ENCODE measurements around the gene C17orf114.
"Not testable (repeated sequence)": the region's sequence is repeated elsewhere in the genome, so short reads cannot be mapped to it uniquely, and the experiment has no call there.

Gene C17orf114

DNA sequence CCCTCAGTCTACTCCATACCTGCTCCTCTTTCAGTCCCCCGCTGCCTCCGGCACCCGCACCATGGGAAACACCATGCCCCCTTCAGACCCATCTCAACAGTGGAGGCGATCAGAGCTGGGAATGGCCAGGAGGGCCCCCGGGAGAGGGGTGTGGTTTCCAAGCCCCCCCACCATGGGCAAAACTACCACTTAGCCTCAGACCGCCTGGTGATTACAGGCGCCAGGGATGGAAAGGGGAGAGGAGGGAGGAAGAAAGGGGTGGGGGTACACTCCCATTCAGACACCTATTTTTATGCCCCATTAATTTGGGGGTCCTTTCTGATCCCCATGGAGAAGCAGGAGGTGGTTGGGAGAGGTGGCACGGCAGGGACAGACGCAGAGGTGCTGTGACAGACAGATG, at the start of gene C17orf114:
C17orf114 (minus strand) TSS at position 101 of the 400 bp plus-strand sequence.
- DNase-seq, result no peak

DNA sequence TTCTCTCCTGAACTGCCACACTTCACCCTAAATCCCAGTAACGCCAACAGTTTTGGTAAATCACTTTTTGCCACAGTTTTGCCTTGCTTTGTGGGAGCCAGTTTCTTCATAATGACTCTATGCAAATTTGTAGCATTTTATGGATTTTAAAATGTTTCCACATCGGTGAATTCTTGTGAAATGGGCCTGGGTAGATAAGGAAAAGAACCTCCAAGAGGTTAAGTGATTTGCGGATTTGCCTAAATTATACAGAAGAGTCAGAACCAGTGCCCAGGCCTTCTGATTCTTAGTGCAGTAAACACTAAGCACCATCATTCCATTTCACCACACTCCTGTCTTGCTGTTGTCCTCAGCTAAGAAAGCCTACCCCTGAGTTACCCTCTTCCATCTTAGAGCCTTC, 49.0 kb upstream of the C17orf114 start:
- no peak for DNase-seq

DNA sequence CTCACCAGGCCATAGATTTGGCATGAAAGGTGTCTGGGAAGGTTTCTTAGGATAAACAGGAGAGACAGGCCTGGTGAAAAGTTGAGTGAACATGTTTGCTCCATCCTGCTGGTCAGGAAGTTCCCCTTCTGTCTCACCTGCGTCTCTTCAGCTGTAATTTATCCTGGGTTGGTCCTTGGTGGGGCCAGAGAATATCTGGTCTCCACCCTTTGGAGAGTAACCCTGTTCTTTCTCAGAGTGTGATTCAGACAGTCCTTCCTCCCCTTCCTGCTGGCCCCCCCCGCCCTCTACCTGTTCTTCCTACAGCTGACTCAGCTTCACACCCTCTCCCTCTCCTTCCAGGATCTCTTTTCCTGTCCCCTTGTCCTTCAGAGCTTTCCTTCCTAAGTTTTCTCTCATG, 48.1 kb upstream of the C17orf114 start:
- DNase-seq, result no peak

DNA sequence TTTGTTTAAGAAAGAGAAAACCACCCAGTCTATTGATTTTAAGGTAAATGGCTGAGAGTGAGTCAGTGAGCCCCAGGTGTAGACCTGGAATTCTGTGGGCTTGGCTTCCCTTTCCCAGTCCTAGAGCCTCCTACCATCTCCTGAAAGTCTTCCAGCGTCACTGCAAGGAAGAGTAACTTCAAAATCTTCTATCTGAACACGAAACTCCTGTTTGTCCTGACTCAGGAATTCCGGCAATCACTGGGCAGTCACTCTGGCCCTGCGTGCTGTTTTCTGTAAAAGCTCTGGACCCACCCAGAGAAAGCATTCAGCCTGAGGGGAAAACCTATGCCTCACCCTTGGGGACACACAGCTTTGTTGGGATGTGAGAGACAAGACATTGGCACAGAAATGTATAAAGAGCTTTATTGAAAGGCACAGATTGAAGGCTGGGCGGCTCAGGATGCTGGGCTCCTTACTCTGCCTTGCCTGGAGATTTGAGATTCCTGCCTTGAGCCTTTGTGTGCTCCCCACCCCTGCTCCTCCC, 46.9 kb upstream of the C17orf114 start:
- no peak for DNase-seq

DNA sequence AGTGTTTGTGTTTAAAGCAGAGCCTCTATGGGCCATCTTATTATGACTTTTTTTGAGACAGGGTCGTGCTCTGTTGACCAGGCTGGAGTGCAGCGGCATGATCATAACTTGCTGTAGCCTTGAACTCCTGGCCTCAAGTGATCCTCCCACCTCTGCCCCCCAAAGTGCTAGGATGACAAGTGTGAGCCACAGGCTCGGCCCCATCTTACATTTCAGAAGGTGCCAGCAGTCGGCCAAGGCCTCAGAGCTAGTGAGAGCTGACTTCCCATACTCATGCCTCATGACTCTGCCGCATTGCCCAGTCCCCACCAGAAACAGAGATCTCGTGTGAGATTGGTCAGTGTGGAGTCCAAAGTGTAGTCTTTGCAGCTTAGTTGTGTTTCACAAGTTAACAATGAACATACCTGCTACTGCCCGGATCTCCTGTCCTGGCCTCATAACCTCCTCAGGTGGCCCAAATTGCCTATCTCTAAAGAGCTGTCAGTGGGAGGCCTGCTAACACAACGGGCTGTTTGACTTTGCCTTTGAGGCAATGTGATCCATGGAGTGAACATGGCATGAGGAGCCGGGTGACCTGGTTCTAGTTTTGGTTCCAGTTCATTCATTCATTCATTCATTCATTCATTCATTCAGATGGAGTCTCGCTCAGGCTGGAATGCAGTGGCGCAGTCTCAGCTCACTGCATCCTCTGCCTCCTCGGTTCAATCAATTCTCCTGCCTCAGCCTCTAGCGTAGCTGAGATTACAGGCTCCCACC, 44.7 kb upstream of the C17orf114 start:
- no peak for DNase-seq

DNA sequence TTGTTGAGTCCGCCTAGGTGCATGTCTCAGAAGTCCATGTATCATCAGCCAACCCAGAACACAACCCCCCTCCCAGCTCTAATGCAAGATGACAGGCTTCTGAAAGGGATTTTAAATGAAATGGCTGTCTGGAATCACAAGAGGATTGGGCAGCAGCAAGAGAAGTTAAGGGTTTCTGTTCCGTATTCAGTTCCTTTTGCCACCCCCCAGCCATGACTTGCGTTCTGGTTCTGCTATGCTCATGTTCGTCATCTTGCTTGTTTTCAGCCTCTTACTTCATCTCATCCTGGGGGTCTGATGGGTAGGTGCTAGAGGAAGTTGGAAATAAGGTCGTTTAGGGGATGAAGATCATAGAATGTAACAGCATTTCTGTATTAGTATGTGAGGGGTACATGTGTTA, 43.0 kb upstream of the C17orf114 start:
- no peak for DNase-seq

DNA sequence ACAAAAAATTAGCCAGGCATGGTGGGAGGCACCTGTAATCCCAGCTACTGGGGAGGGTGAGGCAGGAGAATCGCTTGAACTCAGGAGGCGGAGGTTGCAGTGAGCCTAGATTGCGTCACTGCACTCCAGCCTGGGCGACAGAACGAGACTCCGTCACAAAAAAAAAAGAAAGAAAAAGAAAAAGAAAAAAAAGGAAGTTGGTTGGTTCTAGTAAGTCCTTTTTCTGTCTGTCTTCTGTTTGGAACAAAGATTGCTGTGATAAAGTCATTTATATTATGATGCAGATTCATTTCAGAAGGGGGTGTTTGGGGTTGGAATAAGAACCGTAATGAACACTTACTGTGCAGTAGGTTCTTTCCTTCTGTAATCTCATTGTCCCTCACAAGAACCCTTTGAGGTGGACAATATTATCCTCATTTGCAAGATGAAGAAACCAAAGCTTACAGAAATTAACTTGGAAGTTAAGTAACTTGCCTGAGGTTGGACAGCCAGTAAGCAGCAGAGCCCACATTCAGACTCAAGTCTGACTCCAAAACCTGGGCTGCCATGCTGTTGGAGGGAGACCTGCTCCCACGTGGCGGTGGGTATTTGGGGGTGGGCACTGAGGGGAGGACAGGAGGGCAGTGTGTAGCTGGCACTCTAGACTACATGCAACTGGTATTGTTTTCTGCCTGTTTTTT, 41.3 kb upstream of the C17orf114 start:
- no peak for DNase-seq

DNA sequence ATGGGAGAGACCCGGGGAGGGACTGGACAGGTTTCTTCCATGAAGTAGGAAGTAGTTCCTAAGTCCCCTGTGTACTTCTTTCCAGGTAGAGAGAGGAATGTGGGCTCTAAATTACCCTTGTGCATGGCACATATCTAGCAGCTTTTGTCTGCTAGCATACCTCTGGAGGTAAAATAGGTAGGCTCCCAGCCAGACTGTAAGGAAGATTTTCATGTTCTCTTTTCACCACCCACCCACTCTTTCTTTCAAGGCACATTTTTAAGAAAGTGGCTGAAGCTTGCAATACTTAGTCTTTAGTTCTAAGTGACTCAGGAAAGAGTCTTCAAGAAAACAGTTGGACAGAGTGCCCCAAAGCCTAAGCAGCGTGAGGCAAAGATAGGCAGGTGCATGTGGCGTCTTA, 40.2 kb upstream of the C17orf114 start:
- DNase-seq, result no peak

DNA sequence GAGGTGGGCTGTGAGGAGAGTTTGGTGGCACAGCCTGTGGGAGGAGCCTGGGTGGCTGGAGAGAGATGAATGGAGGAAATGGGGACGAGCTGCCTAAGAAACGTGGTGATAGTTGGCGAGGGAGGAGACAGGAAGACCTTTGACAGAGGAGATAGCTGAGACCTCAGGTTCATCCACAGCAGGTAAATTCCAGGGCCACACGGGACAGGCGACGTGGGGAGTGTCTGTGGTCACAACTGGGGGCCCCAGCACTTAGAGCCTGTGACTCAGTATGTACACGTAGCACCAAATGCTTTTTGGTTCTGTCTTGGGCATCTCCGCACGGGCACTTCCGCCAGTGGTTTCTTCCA, 38.7 kb upstream of the C17orf114 start:
- DNase-seq, result no peak

DNA sequence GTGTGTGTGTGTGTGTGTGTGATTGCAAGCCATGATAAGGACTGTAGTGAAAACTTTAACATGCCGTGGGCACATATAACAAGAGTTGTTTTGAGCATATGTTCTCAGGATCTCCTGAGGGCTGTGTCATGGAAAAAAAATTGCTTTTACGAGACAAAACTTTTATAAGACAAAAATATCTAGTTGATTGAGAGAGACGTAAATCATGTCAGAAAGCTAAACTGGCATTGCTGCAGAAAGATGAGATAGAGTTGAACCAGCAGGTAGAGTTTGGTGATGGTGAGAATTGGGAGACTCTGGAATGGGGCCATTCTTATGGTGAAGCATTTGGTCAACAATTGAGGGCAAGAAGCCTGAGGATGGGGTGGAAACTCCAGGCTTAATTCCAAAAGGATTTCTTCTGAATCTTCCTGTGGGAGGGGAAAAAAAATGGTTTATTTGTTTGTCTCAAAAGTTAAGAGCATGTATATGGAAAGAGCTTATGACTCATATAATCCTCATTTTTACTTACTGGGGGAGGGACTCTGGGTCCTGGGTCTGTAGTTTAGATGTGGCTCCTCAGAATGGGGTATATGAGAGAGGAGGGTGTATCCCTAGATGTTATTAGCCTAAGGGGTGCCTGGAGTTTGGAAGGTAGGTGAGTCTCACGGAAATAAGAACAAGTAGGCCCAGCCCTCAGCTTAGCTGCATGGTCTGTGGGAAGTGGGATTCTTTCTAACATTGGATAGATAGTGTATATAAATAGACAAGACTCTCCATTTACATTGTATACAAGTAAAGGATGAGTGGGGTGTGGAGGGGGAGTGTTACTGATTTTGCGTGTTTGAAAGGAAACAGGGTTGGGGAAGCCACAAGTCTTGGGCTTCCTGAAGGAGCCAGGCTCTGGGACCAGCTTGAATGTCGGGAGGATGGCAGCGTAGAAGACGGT, 38.1 kb upstream of the C17orf114 start:
- no peak for DNase-seq

DNA sequence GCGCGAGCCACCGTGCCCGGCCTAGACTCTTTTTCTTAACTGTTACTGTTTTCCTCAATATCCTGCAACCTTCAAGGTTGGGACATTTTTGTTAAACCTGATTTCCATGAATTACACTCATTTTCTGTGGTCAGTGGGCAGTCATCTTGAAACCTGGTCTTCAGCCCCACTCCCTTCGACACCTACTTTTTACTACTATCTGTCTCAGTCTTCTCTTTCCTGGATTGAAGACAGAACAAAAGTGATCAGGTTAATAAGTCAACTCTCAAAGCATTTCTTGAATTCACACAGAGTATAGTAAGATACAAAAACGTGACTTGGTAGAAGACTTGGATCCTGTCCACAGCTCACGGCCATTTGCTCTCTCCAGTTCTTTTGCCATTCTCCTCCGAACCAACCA, 37.1 kb upstream of the C17orf114 start:
- DNase-seq, result no peak

DNA sequence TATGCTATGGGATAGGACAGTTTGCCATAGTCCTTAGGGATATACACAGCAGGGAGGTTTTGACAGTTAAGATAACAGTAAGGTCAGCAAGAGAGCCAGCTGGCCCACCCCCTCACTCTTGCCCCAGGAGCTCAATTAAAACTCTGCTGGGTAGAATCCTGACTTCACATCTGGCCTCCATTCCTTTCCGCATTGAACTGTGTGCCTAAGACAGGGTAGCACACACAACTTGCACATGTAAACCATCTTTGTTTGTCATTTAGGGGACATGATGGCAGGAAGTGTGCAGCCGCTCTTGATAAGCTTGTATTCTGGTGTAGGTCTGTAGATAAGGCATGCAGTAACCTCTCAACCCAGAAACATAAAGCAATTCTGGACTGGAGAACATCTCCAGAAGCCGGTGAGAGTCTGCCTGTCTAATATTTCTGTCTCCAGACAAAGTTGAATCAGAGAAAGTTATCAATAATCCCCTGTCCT, 36.2 kb upstream of the C17orf114 start:
- DNase-seq, result no peak

DNA sequence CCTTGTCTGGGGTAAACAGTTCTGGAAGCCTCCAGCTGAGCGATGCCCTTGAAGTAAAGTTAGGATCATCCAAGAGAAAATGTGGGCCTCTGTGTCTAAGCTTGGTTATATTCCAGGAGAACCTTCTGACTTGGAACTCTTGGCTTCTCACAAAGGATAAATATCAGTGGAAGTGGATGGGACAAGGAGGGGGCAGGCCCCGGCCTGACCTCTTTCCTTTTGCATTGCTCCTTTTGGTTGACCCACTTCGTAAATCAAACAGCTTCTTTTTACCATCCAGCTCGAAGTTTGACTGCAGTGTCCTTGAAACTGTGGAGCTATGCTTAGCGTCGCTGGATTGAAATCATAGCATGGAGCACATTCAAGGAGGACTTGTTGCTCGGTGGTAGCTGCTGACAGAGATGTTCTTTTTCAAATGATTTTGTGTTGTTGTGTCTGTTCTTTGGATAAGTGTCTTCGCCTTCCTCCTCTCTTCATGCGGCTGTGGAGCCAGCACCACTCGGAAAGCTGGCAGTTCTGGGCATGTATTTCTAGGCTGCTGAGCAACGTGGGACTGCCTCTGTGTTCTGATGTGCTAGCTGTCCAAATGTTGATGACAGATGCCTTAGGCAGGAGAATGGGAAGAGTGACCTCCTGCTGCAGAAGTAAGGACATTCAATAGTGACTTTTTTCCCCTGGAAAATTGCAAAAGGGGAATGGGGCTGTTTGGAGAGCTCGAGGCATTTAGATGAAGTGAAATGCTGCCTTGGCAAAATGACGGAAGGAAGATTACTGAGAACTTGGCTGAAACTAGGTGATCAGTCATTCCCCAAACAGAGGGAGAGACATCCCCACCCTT, 35.6 kb upstream of the C17orf114 start:
- DNase-seq, result peak; percentile 54

DNA sequence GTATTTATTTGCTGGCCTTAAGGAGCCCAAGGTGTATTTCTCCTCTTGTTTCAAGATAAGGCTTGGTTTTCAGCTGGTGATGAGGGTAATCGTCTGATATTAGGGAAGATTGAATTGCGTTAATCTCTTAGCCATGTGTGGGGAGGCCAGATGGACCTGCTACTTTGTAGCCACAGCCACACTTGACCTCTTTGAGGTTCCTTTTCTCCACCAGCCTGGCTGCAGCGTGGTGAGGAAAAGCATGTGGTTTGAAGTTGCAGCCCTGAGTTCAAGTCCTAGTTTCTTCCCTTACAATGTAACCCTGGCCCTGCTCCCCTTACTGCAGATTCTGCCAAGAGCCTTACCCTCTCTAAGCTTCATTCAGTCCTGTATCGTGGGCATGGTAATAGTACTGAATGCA, 34.1 kb upstream of the C17orf114 start:
- no peak for DNase-seq

DNA sequence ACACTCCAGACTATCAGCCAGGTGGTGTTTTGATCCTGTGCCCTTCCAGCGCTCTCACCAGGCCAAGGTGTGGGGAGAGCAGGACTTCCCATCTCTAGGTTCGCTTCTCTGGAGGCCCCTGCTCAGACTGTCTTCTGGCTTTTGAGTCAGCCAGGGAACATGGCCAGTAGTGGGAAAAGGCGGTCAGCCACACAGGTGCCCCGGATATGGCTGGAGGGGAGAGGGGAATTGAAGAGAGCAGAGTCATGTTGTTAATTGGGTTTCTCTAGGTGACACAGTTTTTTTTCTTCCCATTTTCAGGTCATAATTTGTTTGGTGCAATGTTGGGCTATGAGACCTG, 32.5 kb upstream of the C17orf114 start:
- DNase-seq, result no peak

DNA sequence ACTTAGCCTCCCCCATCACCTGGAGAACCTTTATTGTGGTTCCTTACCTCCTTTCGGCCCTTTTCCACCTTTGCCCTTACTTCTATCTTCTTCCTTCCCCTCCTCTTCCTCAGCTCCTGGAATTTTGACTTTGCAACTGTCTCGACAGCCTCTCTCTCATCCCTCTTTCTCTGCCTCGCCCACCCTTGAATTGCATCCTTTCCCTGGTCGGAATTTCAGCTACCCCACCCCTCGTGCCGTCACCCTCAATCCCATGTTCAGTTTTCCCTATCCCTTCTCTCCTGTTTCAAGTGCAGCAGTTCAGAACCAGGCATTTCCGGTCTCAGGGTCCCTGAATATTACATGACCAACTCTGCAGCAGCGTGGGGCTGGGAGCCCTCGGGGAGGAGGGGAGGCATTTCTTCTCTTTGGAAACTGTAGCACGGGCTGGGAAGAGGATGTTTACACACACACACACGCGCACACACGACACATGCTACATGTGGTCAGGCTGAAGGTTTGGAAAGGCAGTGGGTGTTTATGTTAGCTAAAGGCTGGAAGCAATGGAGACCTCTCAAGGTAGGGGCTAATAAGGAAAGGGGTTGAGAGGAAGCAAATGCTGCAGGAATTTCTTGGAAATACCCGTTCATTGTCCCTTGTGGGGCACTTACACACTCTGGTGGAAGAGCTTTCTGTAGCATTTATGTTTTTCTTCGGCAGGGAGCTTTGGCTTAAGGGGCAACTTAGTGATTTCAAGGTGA, 32.0 kb upstream of the C17orf114 start:
- no peak for DNase-seq

DNA sequence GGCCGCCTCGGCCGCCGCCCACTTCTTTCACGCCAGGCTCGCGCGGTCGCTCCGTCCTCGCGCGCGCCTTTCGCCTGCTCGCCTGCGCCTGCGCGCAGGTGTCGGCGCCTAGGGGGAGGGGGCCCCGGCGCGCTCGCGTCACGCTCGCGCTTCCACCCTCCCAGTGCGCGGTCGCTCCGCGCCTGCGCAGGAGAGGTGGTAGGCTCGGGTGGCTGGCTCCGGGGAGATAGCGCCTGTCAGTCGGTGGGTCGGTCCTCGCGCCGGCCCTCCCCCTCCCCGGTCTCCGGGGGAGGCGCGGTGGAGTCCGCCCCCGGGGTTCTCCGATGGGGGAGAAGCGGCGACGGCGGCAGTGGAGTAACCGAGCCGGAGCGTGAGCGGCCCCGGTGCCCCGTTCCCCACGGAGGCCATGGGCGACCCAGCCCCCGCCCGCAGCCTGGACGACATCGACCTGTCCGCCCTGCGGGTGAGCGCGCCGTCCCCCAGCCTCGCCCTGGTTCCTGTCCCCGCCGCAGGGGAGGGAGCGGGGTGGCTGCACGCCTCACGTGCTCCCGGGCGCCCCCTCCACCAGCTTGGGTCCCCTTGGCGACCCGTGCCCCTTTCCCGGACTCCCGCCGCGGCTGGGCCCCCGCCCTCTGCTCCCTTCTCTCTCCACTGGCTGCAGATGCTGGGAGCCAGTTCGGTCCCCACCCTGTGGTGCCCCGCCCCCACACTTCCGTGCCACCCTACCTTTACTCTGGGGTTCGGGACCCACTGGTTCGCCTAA, 31.2 kb upstream of the C17orf114 start, which contains the start of gene MINK1:
MINK1 (plus strand) TSS at position 163 of the 763 bp plus-strand sequence; CDS start at position 407, 244 bp downstream.
- peak; percentile 85 for DNase-seq

DNA sequence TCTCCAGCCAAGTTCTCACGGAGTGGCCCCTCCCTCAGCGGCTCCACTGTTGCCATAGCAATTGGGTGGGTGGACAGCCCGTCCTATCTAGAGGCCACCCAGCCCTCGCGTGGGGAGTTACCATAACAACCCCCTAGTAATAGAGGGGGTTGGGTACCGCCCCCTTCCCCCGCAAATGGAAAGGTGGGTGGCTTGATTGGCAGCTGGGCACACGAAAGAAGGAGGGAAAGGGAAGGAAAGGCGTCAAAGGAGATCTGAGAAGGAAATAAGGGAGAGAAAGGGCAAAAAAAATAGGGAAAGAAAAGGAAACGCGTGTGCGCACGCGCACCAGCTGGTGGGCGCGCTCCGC, 30.7 kb upstream of the C17orf114 start:
- DNase-seq, result not testable (repeated sequence)

DNA sequence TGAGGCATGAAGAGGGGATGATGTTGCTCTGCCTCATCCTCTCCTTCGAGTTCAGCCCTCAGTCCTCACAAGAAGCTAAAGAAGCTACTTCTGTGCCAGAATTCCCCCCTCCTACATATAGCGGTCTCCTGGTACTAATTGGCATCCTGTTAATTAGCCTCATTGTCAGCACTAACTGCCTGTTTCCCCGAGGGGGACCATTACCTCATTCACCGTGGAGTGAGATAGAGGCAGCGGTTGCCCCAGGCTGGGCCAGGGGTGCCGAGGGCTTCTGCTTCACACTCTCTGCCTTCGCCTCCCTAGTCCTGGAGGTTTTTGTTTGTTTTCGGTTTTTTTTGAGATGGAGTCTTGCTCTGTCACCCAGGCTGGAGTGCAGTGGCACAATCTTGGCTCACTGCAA, 25.3 kb upstream of the C17orf114 start:
- DNase-seq, result no peak

DNA sequence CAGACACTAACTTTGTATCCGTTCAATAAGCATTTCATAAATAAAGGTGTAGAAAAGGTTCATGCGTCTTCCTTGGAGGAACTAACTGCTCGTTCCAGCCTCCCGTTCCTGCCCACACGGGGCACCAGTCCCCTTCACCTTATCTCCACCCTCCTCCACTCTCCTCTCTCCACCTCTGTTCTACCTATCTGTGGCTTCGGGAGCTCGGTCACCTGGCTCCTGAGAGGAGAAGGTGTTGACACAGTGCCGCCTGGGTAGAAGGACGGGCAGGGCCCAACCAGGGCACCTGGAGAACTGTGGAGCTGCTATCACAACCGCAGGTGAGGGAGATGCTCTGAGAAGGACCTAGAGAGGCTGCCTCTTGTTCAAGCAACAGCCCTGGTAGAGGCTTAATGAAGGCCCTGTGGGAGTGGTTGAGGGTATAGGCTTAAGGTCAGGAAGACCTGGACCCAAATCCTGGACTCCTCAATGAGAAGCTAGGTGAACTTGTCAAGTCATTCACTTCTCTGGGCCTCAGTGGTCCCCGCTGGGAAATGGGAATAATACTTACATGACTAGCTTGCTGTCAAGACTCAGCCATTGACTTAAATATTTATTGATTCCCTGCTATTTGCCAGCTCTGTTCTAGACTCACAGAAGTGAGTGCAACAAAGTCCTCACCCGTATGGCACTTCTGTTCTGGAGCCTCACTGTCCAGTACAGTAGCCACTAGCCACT, 21.4 kb upstream of the C17orf114 start:
- no peak for DNase-seq
